H1 (cell line): ENCODE data around the gene PARD3. TPM values are rescaled to one million over a fixed set of nuclear protein-coding genes. Genes with fewer than 3 reads are reported as not detected.

Source experiments
- CTCF ChIA-PET: fragments of 300-600 bp; sonication (Branson Sonifier 250); formaldehyde crosslinking; loops from one replicate; lab custom pipeline; 2021; ENCODE audit not compliant: partially characterized antibody; lab: Charles Lee
- POLR2A ChIA-PET: fragments of 300-600 bp; sonication (Branson Sonifier 250); formaldehyde crosslinking; loops from one replicate; lab custom pipeline; 2021; ENCODE audit warnings: inconsistent platforms; ENCODE audit not compliant: partially characterized antibody; lab: Charles Lee
- DNase-seq, 2 experiments: peaks; one replicate each; pipeline versions ENCODE4 v3.0.0 to v3.0.0-alpha.2; 2010 to 2022; ENCODE audit warnings: low spot score in 2 of 2, low read depth in 1 of 2, mixed read lengths in 1 of 2
- FAIRE-seq: peaks from 2 replicates; lab custom pipeline; 2011; peaks lifted over from hg19 to GRCh38; lab: Jason Lieb, UNC
- H2AFZ ChIP-seq: 2 replicates; pipeline ENCODE4 v1.8.1; 2012; ENCODE audit warnings: low read length, inconsistent platforms
- H2AK5ac ChIP-seq: 2 replicates; pipeline ENCODE4 v1.6.1; 2013; ENCODE audit warnings: low read depth, low read length
- H2BK120ac ChIP-seq: replicated peaks from 2 replicates; pipeline ENCODE3; 2013; ENCODE audit warnings: low read depth, low read length, inconsistent platforms
- H2BK12ac ChIP-seq: 2 replicates; pipeline ENCODE4 v1.6.1; 2013; ENCODE audit warnings: low read depth, low read length
- H2BK15ac ChIP-seq: 2 replicates; pipeline ENCODE4 v1.6.1; 2013; ENCODE audit warnings: low read length
- H2BK20ac ChIP-seq: 2 replicates; pipeline ENCODE4 v1.6.1; 2013; ENCODE audit warnings: low read length
- H2BK5ac ChIP-seq: 2 replicates; pipeline ENCODE4 v1.6.1; 2013; ENCODE audit warnings: low read depth, low read length
- H3K14ac ChIP-seq: 2 replicates; pipeline ENCODE4 v1.6.1; 2013; ENCODE audit warnings: inconsistent platforms; ENCODE audit not compliant: insufficient read length
- H3K18ac ChIP-seq: 2 replicates; pipeline ENCODE4 v1.6.1; 2013; ENCODE audit warnings: low read length; ENCODE audit errors: extremely low read depth
- H3K23ac ChIP-seq: 2 replicates; pipeline ENCODE4 v1.6.1; 2013; ENCODE audit warnings: inconsistent platforms; ENCODE audit not compliant: insufficient read length
- H3K23me2 ChIP-seq: 2 replicates; pipeline ENCODE4 v1.6.1; 2013; ENCODE audit warnings: low read depth, low read length
- H3K27ac ChIP-seq: 2 replicates; pipeline ENCODE4 v1.6.1; 2011; ENCODE audit warnings: low read depth, low read length, inconsistent platforms
- H3K27me3 ChIP-seq, 4 experiments: replicated peaks in 1 of 4; 1 replicate in 1 of 4; 2 replicates in 3 of 4; pipeline versions ENCODE4 v1.6.1 to v1.8.1; 2011 to 2013; ENCODE audit warnings: low read length in 3 of 4, mild to moderate bottlenecking in 3 of 4, inconsistent platforms in 2 of 4, mixed read lengths in 2 of 4, moderate library complexity in 1 of 4; ENCODE audit not compliant: control insufficient read depth in 3 of 4, insufficient read depth in 3 of 4; ENCODE audit errors: extremely low read depth in 1 of 4
- H3K36me3 ChIP-seq, 4 experiments: 2 replicates each; pipeline versions ENCODE4 v1.6.1 to v1.8.1; 2011 to 2013; ENCODE audit warnings: mild to moderate bottlenecking in 4 of 4, low read length in 3 of 4, moderate library complexity in 2 of 4, control low read depth in 1 of 4, inconsistent platforms in 1 of 4; ENCODE audit not compliant: insufficient read depth in 4 of 4, control insufficient read depth in 2 of 4
- H3K4ac ChIP-seq: replicated peaks from 2 replicates; pipeline ENCODE3; 2013; ENCODE audit warnings: low read length, low read depth, mixed read lengths, inconsistent platforms; ENCODE audit not compliant: insufficient read length
- H3K4me1 ChIP-seq, 4 experiments: replicated peaks in 1 of 4; 1 replicate in 1 of 4; 2 replicates in 3 of 4; pipeline versions ENCODE4 v1.6.1 to v1.8.1; 2011 to 2013; ENCODE audit warnings: low read length in 3 of 4, inconsistent platforms in 2 of 4, mixed read lengths in 1 of 4; ENCODE audit not compliant: insufficient read depth in 4 of 4, control insufficient read depth in 3 of 4
- H3K4me2 ChIP-seq, 2 experiments: 2 replicates each; pipeline versions ENCODE4 v1.6.1 to v1.8.1; 2011 to 2013; ENCODE audit warnings: low read depth in 2 of 2, low read length in 2 of 2, control low read depth in 1 of 2, inconsistent platforms in 1 of 2, mild to moderate bottlenecking in 1 of 2; ENCODE audit not compliant: insufficient read depth in 1 of 2
- H3K4me3 ChIP-seq, 4 experiments: fragments of 200-600, 300-600 bp in 1 of 4; sonication (generic), shearing (Covaris generic), sonication (Bioruptor Twin) in 1 of 4; 2 replicates each; pipeline versions ENCODE4 v1.5.1 to v1.8.1; 2011 to 2016; ENCODE audit warnings: low read length in 4 of 4, low read depth in 3 of 4, control low read depth in 2 of 4, inconsistent platforms in 2 of 4, mild to moderate bottlenecking in 2 of 4, mixed read lengths in 1 of 4, moderate library complexity in 1 of 4; ENCODE audit not compliant: insufficient read depth in 2 of 4; ENCODE audit errors: extremely low read depth in 1 of 4
- H3K56ac ChIP-seq: replicated peaks from 2 replicates; pipeline ENCODE3; 2013; ENCODE audit warnings: low read depth, mild to moderate bottlenecking, mixed read lengths, low read length, inconsistent platforms; ENCODE audit not compliant: insufficient read length
- H3K79me1 ChIP-seq: 2 replicates; pipeline ENCODE4 v1.6.1; 2013; ENCODE audit warnings: low read depth, low read length, control low read depth
- H3K79me2 ChIP-seq, 2 experiments: 2 replicates each; pipeline versions ENCODE4 v1.6.1 to v1.8.1; 2012 to 2013; ENCODE audit warnings: low read length in 2 of 2, mild to moderate bottlenecking in 2 of 2, inconsistent platforms in 1 of 2; ENCODE audit not compliant: insufficient read depth in 2 of 2, control insufficient read depth in 1 of 2
- H3K9ac ChIP-seq, 4 experiments: replicated peaks in 1 of 4; 1 replicate in 1 of 4; 2 replicates in 3 of 4; pipeline versions ENCODE4 v1.6.1 to v1.8.1; 2011 to 2013; ENCODE audit warnings: low read depth in 3 of 4, low read length in 3 of 4, control low read depth in 2 of 4, mild to moderate bottlenecking in 2 of 4, moderate library complexity in 2 of 4, inconsistent platforms in 1 of 4; ENCODE audit errors: extremely low read depth in 1 of 4
- H3K9me3 ChIP-seq, 2 experiments: 2 replicates each; pipeline versions ENCODE4 v1.6.1 to v1.8.1; 2012 to 2013; ENCODE audit warnings: mild to moderate bottlenecking in 2 of 2, moderate library complexity in 2 of 2, control low read depth in 1 of 2, inconsistent platforms in 1 of 2, low read depth in 1 of 2, low read length in 1 of 2, mixed read lengths in 1 of 2; ENCODE audit not compliant: insufficient read depth in 2 of 2
- H4K20me1 ChIP-seq, 2 experiments: replicated peaks in 1 of 2; 2 replicates each; pipeline versions ENCODE3 to v1.8.1; 2011 to 2013; ENCODE audit warnings: inconsistent platforms in 2 of 2, low read length in 2 of 2, mild to moderate bottlenecking in 1 of 2; ENCODE audit not compliant: insufficient read depth in 2 of 2, control insufficient read depth in 1 of 2
- H4K5ac ChIP-seq: 2 replicates; pipeline ENCODE4 v1.6.1; 2013; ENCODE audit warnings: low read length, low read depth, mixed read lengths, inconsistent platforms; ENCODE audit not compliant: insufficient read length
- H4K8ac ChIP-seq: 2 replicates; pipeline ENCODE4 v1.8.0; 2013; ENCODE audit warnings: mild to moderate bottlenecking, moderate library complexity, low read length, inconsistent platforms; ENCODE audit not compliant: insufficient read depth; ENCODE audit errors: extremely low read depth
- H4K91ac ChIP-seq: replicated peaks from 2 replicates; pipeline ENCODE3; 2013; ENCODE audit warnings: low read length, mixed read lengths, inconsistent platforms; ENCODE audit not compliant: insufficient read length
- GTF2F1 ChIP-seq: IDR thresholded peaks from 2 replicates; pipeline ENCODE4 v1.6.1; 2012; ENCODE audit warnings: low read depth, low read length, improper control_type of control experiment, borderline replicate concordance
- JUND ChIP-seq: IDR thresholded peaks from 2 replicates; pipeline ENCODE4 v1.6.1; 2011; ENCODE audit warnings: mild to moderate bottlenecking, improper control_type of control experiment, low read length
- KDM1A ChIP-seq: fragments of 200-600, 300-600 bp; sonication (generic); IDR thresholded peaks from 2 replicates; pipeline ENCODE4 v1.7.1; 2016; ENCODE audit warnings: mild to moderate bottlenecking, low read length, borderline replicate concordance
- KDM4A ChIP-seq: IDR thresholded peaks from one replicate; pipeline ENCODE4 v1.7.1; 2012; ENCODE audit warnings: low read depth, mild to moderate bottlenecking, moderate library complexity, low read length, inconsistent platforms; ENCODE audit not compliant: severe bottlenecking
- YY1 ChIP-seq: IDR thresholded peaks from 2 replicates; pipeline ENCODE4 v1.6.1; 2011; ENCODE audit warnings: low read depth, mild to moderate bottlenecking, low read length
- WGBS, 2 experiments: shearing (Covaris generic) in 1 of 2; methylation state at CpG; one replicate each; pipeline versions ENCODE4 v1.1.6 to v1.1.7; 2013 to 2015; ENCODE audit warnings: low lambda C conversion rate in 2 of 2, mixed read lengths in 2 of 2, inconsistent platforms in 1 of 2, low coverage in 1 of 2, missing lambda C conversion rate in 1 of 2; ENCODE audit not compliant: insufficient replicate concordance in 2 of 2, insufficient coverage in 1 of 2, insufficient read length in 1 of 2; ENCODE audit errors: extremely low coverage in 1 of 2, missing lambda C conversion rate in 1 of 2; 5-methylcytosine and 5-hydroxymethylcytosine counted together
- polyA plus RNA-seq, 7 experiments: library from polyadenylated mRNA; depleted of rRNA in 3 of 7; stranded (reverse) in 5 of 7; unstranded in 2 of 7; fragments of >200 nt in 5 of 7; fragments of 200-250 nt in 2 of 7; gene quantifications; 1 replicate in 5 of 7; 2 replicates in 1 of 7; 4 replicates in 1 of 7; pipeline versions ENCODE4 v1.2.1 to v1.2.3, GENCODE V29; 2011 to 2013; ENCODE audit warnings: missing spikeins in 2 of 7, mixed read lengths in 2 of 7
- total RNA-seq: library from RNA; stranded (reverse); fragmentation: NEBNext Ultra II Directional; extraction: Animal tissue kit (Norgen Biotek cat#: 25700); gene quantifications from 2 replicates; pipeline ENCODE4 v1.2.1, GENCODE V29; 2021
- TF ChIP-seq, protein P1 (sequence below): IDR thresholded peaks from 2 replicates; pipeline ENCODE4 v1.6.1; 2011; ENCODE audit warnings: low read depth, mild to moderate bottlenecking, low read length; ENCODE audit not compliant: insufficient read depth
- TF ChIP-seq, protein P2 (sequence below), 3 experiments: IDR thresholded peaks; 1 replicate in 2 of 3; 2 replicates in 1 of 3; pipeline versions ENCODE4 v1.5.1 to v1.6.1; 2011; ENCODE audit warnings: low read length in 3 of 3, mild to moderate bottlenecking in 3 of 3, inconsistent platforms in 2 of 3, low read depth in 1 of 3, moderate library complexity in 1 of 3; ENCODE audit not compliant: insufficient read depth in 1 of 3; ENCODE audit errors: control extremely low read depth in 1 of 3

Gene PARD3
- total and polyA plus RNA-seq, 2 of the 8 experiments (the other 6 are each of a cell fraction or from before 2014, with no cell fraction given), result 19.7 to 49.1 TPM

DNA sequence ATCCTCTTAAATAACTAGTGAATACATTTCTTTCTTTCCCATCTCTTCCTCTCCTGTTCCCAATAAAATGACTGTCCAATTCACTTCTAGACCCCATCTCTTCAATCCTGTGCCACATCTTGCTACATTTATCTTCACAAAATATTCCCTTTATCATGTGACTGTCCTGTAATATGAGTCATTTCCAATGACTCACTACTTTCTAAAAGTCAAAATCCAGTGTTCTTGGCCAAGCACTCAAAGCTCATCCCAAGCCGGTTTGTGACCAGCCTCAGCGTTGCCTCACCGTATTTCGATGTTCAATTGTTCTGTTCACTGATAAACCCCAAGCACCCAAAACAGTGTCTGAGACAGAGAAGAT is 104.7 kb downstream of the PARD3 start:
- ChIA-PET CTCF (interaction anchor here (1.3 to 7.0 kb wide), 4 partner anchors 9 to 43 kb away, joined by 3 to 35 read pairs (median 4); no protein-coding TSS in a partner anchor), POLR2A (no interaction called here)
- Histone ChIP-seq H2BK15ac (no peak overlapping the region), H4K8ac (no peak overlapping the region), H2BK12ac (no peak overlapping the region), H2AFZ (no peak overlapping the region), H3K9me3 (no peaks in the 10 kb centered on the region), H3K4ac (no peak overlapping the region), H4K91ac (no peak overlapping the region), H2BK20ac (no peak overlapping the region), H3K18ac (no peak overlapping the region), H3K9ac (no peak overlapping the region), H3K23ac (no peak overlapping the region), H3K4me2 (no peak overlapping the region), H3K56ac (no peak overlapping the region), H3K14ac (no peak overlapping the region), H3K4me1 (peaks cover 0 to 5% (median 2%) of the 10 kb centered on the region in 4 experiments; a peak in 2 of 7 replicates), H2AK5ac (no peak overlapping the region), H3K36me3 (no peaks in the 10 kb centered on the region), H4K5ac (no peak overlapping the region), H2BK120ac (no peak overlapping the region), H3K79me1 (peaks cover 9% of the 10 kb centered on the region), H3K79me2 (peaks cover 0 to 87% of the 10 kb centered on the region in 2 experiments; a peak in 2 of 4 replicates), H3K4me3 (no peak overlapping the region), H2BK5ac (no peak overlapping the region), H3K23me2 (no peaks in the 10 kb centered on the region), H4K20me1 (no peaks in the 10 kb centered on the region), H3K27me3 (no peaks in the 10 kb centered on the region), H3K27ac (no peak overlapping the region)
- 91% methylated on average over 4 of the region's 4 CpGs; no CpG with 5 or more reads in 1 of the 2 experiments for WGBS, 2 experiments
- FAIRE-seq (no peak), DNase-seq (no peak)
- no peak for TF ChIP-seq GTF2F1
- TF ChIP-seq, protein P1, sequence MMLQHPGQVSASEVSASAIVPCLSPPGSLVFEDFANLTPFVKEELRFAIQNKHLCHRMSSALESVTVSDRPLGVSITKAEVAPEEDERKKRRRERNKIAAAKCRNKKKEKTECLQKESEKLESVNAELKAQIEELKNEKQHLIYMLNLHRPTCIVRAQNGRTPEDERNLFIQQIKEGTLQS, result no peak
- no peak for TF ChIP-seq KDM1A
- no peak for TF ChIP-seq JUND
- TF ChIP-seq, protein P2, sequence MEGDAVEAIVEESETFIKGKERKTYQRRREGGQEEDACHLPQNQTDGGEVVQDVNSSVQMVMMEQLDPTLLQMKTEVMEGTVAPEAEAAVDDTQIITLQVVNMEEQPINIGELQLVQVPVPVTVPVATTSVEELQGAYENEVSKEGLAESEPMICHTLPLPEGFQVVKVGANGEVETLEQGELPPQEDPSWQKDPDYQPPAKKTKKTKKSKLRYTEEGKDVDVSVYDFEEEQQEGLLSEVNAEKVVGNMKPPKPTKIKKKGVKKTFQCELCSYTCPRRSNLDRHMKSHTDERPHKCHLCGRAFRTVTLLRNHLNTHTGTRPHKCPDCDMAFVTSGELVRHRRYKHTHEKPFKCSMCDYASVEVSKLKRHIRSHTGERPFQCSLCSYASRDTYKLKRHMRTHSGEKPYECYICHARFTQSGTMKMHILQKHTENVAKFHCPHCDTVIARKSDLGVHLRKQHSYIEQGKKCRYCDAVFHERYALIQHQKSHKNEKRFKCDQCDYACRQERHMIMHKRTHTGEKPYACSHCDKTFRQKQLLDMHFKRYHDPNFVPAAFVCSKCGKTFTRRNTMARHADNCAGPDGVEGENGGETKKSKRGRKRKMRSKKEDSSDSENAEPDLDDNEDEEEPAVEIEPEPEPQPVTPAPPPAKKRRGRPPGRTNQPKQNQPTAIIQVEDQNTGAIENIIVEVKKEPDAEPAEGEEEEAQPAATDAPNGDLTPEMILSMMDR (IDR thresholded peaks at IDR 0.05; ENCODE audit: control extremely low read depth in 1 of 3, insufficient read depth in 1 of 3, low read depth in 1 of 3, low read length in 3 of 3), result no peak
- no peak for TF ChIP-seq KDM4A
- TF ChIP-seq YY1, result no peak
